Fibroblast of skin of abdomen (primary cell): Measurements from ENCODE around the gene COX4I2.

Experiments used
- DNase-seq: peaks from one replicate; pipeline ENCODE4 v3.0.0-alpha.2; 2013

The COX4I2 gene

GRCh38 chr20:31677553-31678260 lies 40.0 kb downstream of the COX4I2 start:
- no peak for DNase-seq

GRCh38 chr20:31678389-31679356 lies 41.0 kb downstream of the COX4I2 start:
- peak; percentile 26 for DNase-seq

- DNase-seq = no peak
Observed at GRCh38 chr20:31679357-31680285, 41.9 kb downstream of the COX4I2 start.

GRCh38 chr20:31680286-31681127 lies 42.8 kb downstream of the COX4I2 start:
- DNase-seq = no peak

GRCh38 chr20:31681128-31681727 lies 43.5 kb downstream of the COX4I2 start:
- DNase-seq = no peak

- no peak for DNase-seq
Observed at GRCh38 chr20:31681769-31682168, 44.1 kb downstream of the COX4I2 start.

GRCh38 chr20:31682352-31682751 lies 44.6 kb downstream of the COX4I2 start:
- no peak for DNase-seq

GRCh38 chr20:31682927-31683326 lies 45.2 kb downstream of the COX4I2 start:
- DNase-seq = no peak

GRCh38 chr20:31684153-31685015 lies 46.7 kb downstream of the COX4I2 start:
- no peak for DNase-seq

- DNase-seq = no peak
Observed at GRCh38 chr20:31685853-31686643, 48.3 kb downstream of the COX4I2 start.

- no peak for DNase-seq
Observed at GRCh38 chr20:31687777-31688176, 50.1 kb downstream of the COX4I2 start.

- no peak for DNase-seq
Observed at GRCh38 chr20:31689141-31689540, 51.4 kb downstream of the COX4I2 start.

- no peak for DNase-seq
Observed at GRCh38 chr20:31690124-31690666, 52.5 kb downstream of the COX4I2 start.

GRCh38 chr20:31691646-31692275 lies 54.0 kb downstream of the COX4I2 start:
- DNase-seq = peak; percentile 76

- no peak for DNase-seq
Observed at GRCh38 chr20:31693402-31693801, 55.7 kb downstream of the COX4I2 start.

GRCh38 chr20:31693987-31694661 lies 56.4 kb downstream of the COX4I2 start:
- DNase-seq = no peak
